ENCODE data around the gene UBE2I. TPM values are rescaled to one million over a fixed set of nuclear protein-coding genes. Genes with fewer than 3 reads are reported as not detected.

The UBE2I gene
- total RNA-seq, 2 experiments from 2014 or later: 122 to 323 TPM

- no peaks in the 10 kb centered on the region for H4K20me1 ChIP-seq (ENCODE audit: insufficient read depth, low read length)
- TF ChIP-seq EZH2phosphoT487 (IDR thresholded peaks at IDR 0.05; ENCODE audit: borderline replicate concordance, low read depth, low read length): no peak
- no peak for TF ChIP-seq CTCF (conservative IDR thresholded peaks at IDR 0.05; ENCODE audit: low read length)
- intact Hi-C loops (cut with micrococcal nuclease; ENCODE audit: unreplicated experiment): no loop called here
- H3K4me3 ChIP-seq (ENCODE audit: low read depth, low read length, poor library complexity, severe bottlenecking): no peak overlapping the region
- no peaks in the 10 kb centered on the region for H3K79me2 ChIP-seq (ENCODE audit: insufficient read depth, low read depth, low read length)
- no peaks in the 10 kb centered on the region for H3K36me3 ChIP-seq (ENCODE audit: insufficient read depth, low read length)
- H3K9me3 ChIP-seq (ENCODE audit: low read length): no peaks in the 10 kb centered on the region
- no peak for DNase-seq (ENCODE audit: low spot score)
- no TSS peak for BruUV-seq (replicated peaks)
- H3K9me2 ChIP-seq (ENCODE audit: insufficient read depth, low read length): no peaks in the 10 kb centered on the region
- no peak overlapping the region for H2AFZ ChIP-seq (ENCODE audit: low read length)
- H3K27ac ChIP-seq (ENCODE audit: low read depth, low read length, poor library complexity, severe bottlenecking): no peak overlapping the region
- ChIA-PET POLR2A (no interaction called here), CTCF (ENCODE audit: unreplicated experiment) (no interaction called here)
- no peaks in the 10 kb centered on the region for H3K4me1 ChIP-seq (ENCODE audit: insufficient read depth, low read length, poor library complexity, severe bottlenecking)
- no peak overlapping the region for H3K4me2 ChIP-seq (ENCODE audit: low read length)
Measured at GRCh38 chr16:1285669-1286512, 23.5 kb upstream of the UBE2I start.

DNA sequence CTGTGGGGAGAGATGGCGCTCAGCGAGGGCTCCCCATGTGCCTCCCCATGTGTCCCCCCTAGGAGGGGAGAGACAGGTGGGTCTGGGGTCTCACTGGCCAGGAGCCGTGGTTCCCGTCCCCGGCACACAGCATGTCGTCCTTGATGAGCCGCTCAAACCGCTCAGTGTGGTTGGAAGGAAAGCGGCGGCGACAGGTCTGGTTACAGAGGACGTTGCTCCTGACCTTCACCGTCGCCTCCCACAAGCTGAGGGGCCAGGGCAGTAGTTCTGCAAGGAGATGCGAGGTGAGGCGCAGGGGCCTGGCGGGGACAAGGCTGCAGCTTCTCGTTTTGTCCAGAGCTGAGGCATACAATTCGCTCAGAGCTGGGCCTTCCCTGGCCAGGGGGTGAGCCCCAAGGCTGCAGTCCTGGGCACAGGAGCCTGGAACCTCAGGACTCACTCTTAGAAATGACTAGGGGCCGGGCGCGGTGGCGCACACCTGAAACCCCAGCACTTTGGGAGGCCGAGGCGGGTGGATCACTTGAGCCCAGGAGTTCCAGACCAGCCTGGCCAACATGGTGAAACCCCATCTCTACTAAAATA is 22.8 kb upstream of the UBE2I start:
- Histone ChIP-seq H3K4me1 (ENCODE audit: insufficient read depth, low read length, poor library complexity, severe bottlenecking) (no peaks in the 10 kb centered on the region), H3K79me2 (ENCODE audit: insufficient read depth, low read depth, low read length) (no peaks in the 10 kb centered on the region), H3K4me2 (ENCODE audit: low read length) (no peak overlapping the region), H3K9me2 (ENCODE audit: insufficient read depth, low read length) (no peaks in the 10 kb centered on the region), H4K20me1 (ENCODE audit: insufficient read depth, low read length) (no peaks in the 10 kb centered on the region), H3K9me3 (ENCODE audit: low read length) (no peaks in the 10 kb centered on the region), H3K36me3 (ENCODE audit: insufficient read depth, low read length) (no peaks in the 10 kb centered on the region), H2AFZ (ENCODE audit: low read length) (no peak overlapping the region), H3K27ac (ENCODE audit: low read depth, low read length, poor library complexity, severe bottlenecking) (no peak overlapping the region), H3K4me3 (ENCODE audit: low read depth, low read length, poor library complexity, severe bottlenecking) (no peak overlapping the region)
- ChIA-PET CTCF (ENCODE audit: unreplicated experiment) (no interaction called here), POLR2A (no interaction called here)
- intact Hi-C loops (cut with micrococcal nuclease; ENCODE audit: unreplicated experiment): no loop called here
- DNase-seq (ENCODE audit: low spot score): no peak
- BruUV-seq (replicated peaks): no TSS peak
- TF ChIP-seq CTCF (conservative IDR thresholded peaks at IDR 0.05; ENCODE audit: low read length): no peak
- TF ChIP-seq EZH2phosphoT487 (IDR thresholded peaks at IDR 0.05; ENCODE audit: borderline replicate concordance, low read depth, low read length): no peak

All from OCI-LY7 (cell line).